D721Med (cell line): ENCODE results near the gene MOB3A.

Source experiments
- DNase-seq: peaks from one replicate; pipeline ENCODE4 v3.0.0; 2011; ENCODE audit warnings: low spot score; ENCODE audit not compliant: insufficient read length
- FAIRE-seq: peaks from 2 replicates; lab custom pipeline; 2011; peaks lifted over from hg19 to GRCh38; lab: Jason Lieb, UNC
- CTCF ChIP-seq: IDR thresholded peaks from 2 replicates; pipeline ENCODE4 v1.5.1; 2012; ENCODE audit warnings: mild to moderate bottlenecking, control low read depth; ENCODE audit not compliant: insufficient read depth; ENCODE audit errors: missing control alignments

MOB3A gene

GRCh38 chr19:2055931-2056836, 39.9 kb downstream of the MOB3A start:
- FAIRE-seq (no peak), DNase-seq (no peak)
- TF ChIP-seq CTCF, result no peak

- FAIRE-seq, result no peak
- no peak for DNase-seq
- no peak for TF ChIP-seq CTCF
Measured at GRCh38 chr19:2054763-2055162, 41.4 kb downstream of the MOB3A start.

- DNase-seq (no peak), FAIRE-seq (no peak)
- TF ChIP-seq CTCF, result no peak
Measured at GRCh38 chr19:2053601-2054389, 42.3 kb downstream of the MOB3A start.

- TF ChIP-seq CTCF, result no peak
- FAIRE-seq, result no peak
- DNase-seq, result no peak
Measured at GRCh38 chr19:2051773-2052704, 44.1 kb downstream of the MOB3A start.

GRCh38 chr19:2050991-2051772, 44.9 kb downstream of the MOB3A start, which contains the start of gene MKNK2:
Gene MKNK2 (minus strand): TSS chr19:2051244. CDS start chr19:2050851, 393 bp downstream.
- TF ChIP-seq CTCF, result peak; percentile 49
- FAIRE-seq (no peak), DNase-seq (peak; percentile 90)

- no peak for DNase-seq
- no peak for TF ChIP-seq CTCF
Measured at GRCh38 chr19:2050349-2050990, 45.7 kb downstream of the MOB3A start.

More at GRCh38 chr19:2050349-2050990, 45.7 kb downstream of the MOB3A start:
- no peak for FAIRE-seq
